DND-41 (cell line): ENCODE results near the gene RNF123.

Source experiments
- ATAC-seq: fragments of 200-7000 bp; cut with Tn5 transposase; 3 replicates; pipeline ENCODE4 v1.9.1; 2021; ENCODE audit warnings: low read depth; ENCODE audit not compliant: insufficient read depth
- DNase-seq: peaks from one replicate; pipeline ENCODE4 v3.0.0-alpha.2; 2020
- H2AFZ ChIP-seq: 2 replicates; pipeline ENCODE4 v1.6.0; 2012; ENCODE audit warnings: low read depth, low read length
- H3K27ac ChIP-seq: 2 replicates; pipeline ENCODE4 v1.5.1; 2012; ENCODE audit warnings: low read length, inconsistent platforms
- H3K27me3 ChIP-seq: fragments of 200-600 bp; sonication (generic); 2 replicates; pipeline ENCODE4 v1.6.0; 2012; ENCODE audit warnings: low read length, mild to moderate bottlenecking, inconsistent platforms; ENCODE audit not compliant: insufficient read depth, poor library complexity
- H3K36me3 ChIP-seq: 2 replicates; pipeline ENCODE4 v1.5.1; 2012; ENCODE audit warnings: low read length, inconsistent platforms; ENCODE audit not compliant: insufficient read depth
- H3K4me1 ChIP-seq: 2 replicates; pipeline ENCODE4 v1.5.1; 2012; ENCODE audit warnings: mild to moderate bottlenecking, low read length; ENCODE audit not compliant: insufficient read depth
- H3K4me2 ChIP-seq: 2 replicates; pipeline ENCODE4 v1.6.0; 2012; ENCODE audit warnings: mild to moderate bottlenecking, moderate library complexity, low read length, inconsistent platforms; ENCODE audit not compliant: insufficient read depth
- H3K4me3 ChIP-seq, 2 experiments: fragments of 200-600 bp in 1 of 2; shearing (Covaris generic) in 1 of 2; 2 replicates each; pipeline ENCODE4 v1.5.1; 2012 to 2016; ENCODE audit warnings: inconsistent platforms in 2 of 2, low read length in 2 of 2, mild to moderate bottlenecking in 2 of 2, low read depth in 1 of 2, moderate library complexity in 1 of 2
- H3K79me2 ChIP-seq: 2 replicates; pipeline ENCODE4 v1.6.0; 2012; ENCODE audit warnings: low read length, inconsistent platforms; ENCODE audit not compliant: insufficient read depth
- H3K9ac ChIP-seq: 2 replicates; pipeline ENCODE4 v1.6.0; 2012; ENCODE audit warnings: low read depth, mild to moderate bottlenecking, inconsistent platforms, low read length, moderate library complexity
- H3K9me3 ChIP-seq: 2 replicates; pipeline ENCODE4 v1.5.1; 2012; ENCODE audit warnings: low read length, moderate library complexity, mild to moderate bottlenecking, inconsistent platforms; ENCODE audit not compliant: insufficient read depth, severe bottlenecking
- H4K20me1 ChIP-seq: 2 replicates; pipeline ENCODE4 v1.6.0; 2012; ENCODE audit warnings: low read length; ENCODE audit not compliant: insufficient read depth
- CTCF ChIP-seq: IDR thresholded peaks from 2 replicates; pipeline ENCODE4 v1.5.1; 2012; ENCODE audit warnings: borderline replicate concordance, low read length, moderate library complexity, mild to moderate bottlenecking; ENCODE audit not compliant: poor library complexity, severe bottlenecking; ENCODE audit errors: extremely low read depth
- EZH2 ChIP-seq: IDR thresholded peaks from 3 replicates; pipeline ENCODE4 v1.6.1; 2012; ENCODE audit warnings: borderline replicate concordance, low read depth, mild to moderate bottlenecking, moderate library complexity, low read length, inconsistent platforms; ENCODE audit not compliant: severe bottlenecking

Gene RNF123

DNA sequence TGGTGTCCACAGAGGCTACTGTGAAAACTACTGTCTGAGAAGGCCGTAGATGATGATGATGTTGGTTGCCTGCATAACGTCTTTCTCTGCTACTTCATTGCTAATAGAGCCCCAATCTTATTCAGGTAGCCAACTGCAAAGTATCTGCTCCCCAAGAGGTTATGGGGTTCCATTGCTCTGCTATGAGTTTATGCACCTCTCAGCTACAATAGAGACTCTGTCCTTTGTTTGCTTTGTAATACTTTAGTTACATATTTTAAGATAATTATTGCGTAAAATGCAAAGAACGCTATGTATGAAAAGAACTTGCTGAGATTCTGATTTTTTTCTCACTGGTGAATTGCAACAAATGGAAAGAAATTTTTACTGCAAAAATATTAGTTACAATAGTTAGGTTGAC, 62.1 kb downstream of the RNF123 start:
- H3K79me2 ChIP-seq, result peaks cover 82% of the 10 kb centered on the region
- H3K9me3 ChIP-seq, result no peaks in the 10 kb centered on the region
- no peak overlapping the region for H3K4me2 ChIP-seq
- peaks cover 38% of the 10 kb centered on the region for H4K20me1 ChIP-seq
- H2AFZ ChIP-seq, result no peak overlapping the region
- no peak overlapping the region for H3K9ac ChIP-seq
- peaks cover 27% of the 10 kb centered on the region for H3K36me3 ChIP-seq
- DNase-seq, result no peak
- no peak overlapping the region for H3K27ac ChIP-seq
- no peak for ATAC-seq
- no peaks in the 10 kb centered on the region for H3K27me3 ChIP-seq
- H3K4me1 ChIP-seq, result no peaks in the 10 kb centered on the region
- H3K4me3 ChIP-seq, result no peak overlapping the region
- TF ChIP-seq EZH2 (no peak), CTCF (no peak)

DNA sequence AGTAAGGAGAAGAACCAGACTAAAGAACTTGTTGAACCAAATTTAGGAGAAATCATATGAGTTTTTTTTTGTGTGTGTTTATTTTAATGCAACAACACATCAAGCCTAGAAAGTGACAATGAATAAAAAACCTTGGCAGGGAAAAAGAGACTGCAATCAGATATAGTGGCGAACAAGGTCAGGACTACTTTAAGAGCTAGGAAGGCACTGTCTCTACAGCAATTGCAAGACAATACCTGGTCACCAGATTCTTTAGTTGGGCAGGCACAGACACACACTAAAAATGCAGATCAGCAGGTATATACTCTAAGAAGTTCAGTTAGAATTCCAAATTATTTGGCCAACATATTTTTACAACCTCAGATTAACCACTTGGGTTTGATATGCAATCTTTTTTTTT, 65.2 kb downstream of the RNF123 start:
- Histone ChIP-seq H3K4me3 (no peak overlapping the region), H3K9ac (no peak overlapping the region), H3K9me3 (no peaks in the 10 kb centered on the region), H3K4me1 (no peaks in the 10 kb centered on the region), H3K36me3 (peaks cover 3% of the 10 kb centered on the region; the same call in 1 of the 2 replicates), H3K4me2 (no peak overlapping the region), H3K27me3 (no peaks in the 10 kb centered on the region), H3K79me2 (peaks cover 91% of the 10 kb centered on the region), H2AFZ (no peak overlapping the region), H4K20me1 (peaks cover 36% of the 10 kb centered on the region; the same call in 1 of the 2 replicates), H3K27ac (no peak overlapping the region)
- ATAC-seq, result no peak
- no peak for DNase-seq
- TF ChIP-seq CTCF (no peak), EZH2 (no peak)

DNA sequence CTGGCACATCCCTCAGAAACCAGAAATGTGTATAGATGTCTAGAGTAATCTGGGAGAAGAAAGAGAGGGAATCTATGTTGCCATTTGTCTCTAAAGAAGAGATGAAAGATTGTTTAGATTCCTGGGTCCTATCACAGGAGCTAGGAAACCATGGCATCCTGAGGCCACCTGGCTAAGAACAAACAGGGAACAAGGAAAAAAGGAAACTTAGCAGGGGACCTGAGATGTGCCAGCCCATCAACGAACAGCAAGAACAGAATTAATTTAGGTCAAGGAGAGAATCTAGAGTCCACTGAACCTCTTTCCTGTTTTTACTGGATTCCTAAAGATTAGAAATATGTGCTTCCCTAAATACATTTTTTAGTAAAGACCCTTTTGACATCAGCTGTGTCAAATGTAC, 66.7 kb downstream of the RNF123 start:
- Histone ChIP-seq H3K4me2 (no peak overlapping the region), H3K27me3 (no peaks in the 10 kb centered on the region), H3K9me3 (no peaks in the 10 kb centered on the region), H3K4me1 (no peaks in the 10 kb centered on the region), H3K9ac (no peak overlapping the region), H3K27ac (no peak overlapping the region), H3K36me3 (peaks cover 3% of the 10 kb centered on the region; the same call in 1 of the 2 replicates), H3K79me2 (peaks cover 95% of the 10 kb centered on the region), H3K4me3 (no peak overlapping the region), H2AFZ (no peak overlapping the region), H4K20me1 (peaks cover 34% of the 10 kb centered on the region; the same call in 1 of the 2 replicates)
- no peak for DNase-seq
- no peak for ATAC-seq
- no peak for TF ChIP-seq EZH2
- no peak for TF ChIP-seq CTCF

- Histone ChIP-seq H3K79me2 (peaks cover 93% of the 10 kb centered on the region), H3K36me3 (peaks cover 3% of the 10 kb centered on the region; the same call in 1 of the 2 replicates), H3K4me2 (no peak overlapping the region), H2AFZ (no peak overlapping the region), H3K27me3 (no peaks in the 10 kb centered on the region), H3K4me3 (no peak overlapping the region), H3K27ac (no peak overlapping the region), H3K9ac (no peak overlapping the region), H3K4me1 (no peaks in the 10 kb centered on the region), H4K20me1 (peaks cover 41% of the 10 kb centered on the region; the same call in 1 of the 2 replicates), H3K9me3 (no peaks in the 10 kb centered on the region)
- TF ChIP-seq EZH2, result no peak
- no peak for TF ChIP-seq CTCF
- no peak for ATAC-seq
- DNase-seq, result no peak
Measured at GRCh38 chr3:49757197-49757596, 67.8 kb downstream of the RNF123 start.
